OCI-LY1 (cell line): Measurements from ENCODE around the gene FBXO34.

Experiments used
- CTCF ChIP-seq: fragments of 200-600 bp; sonication (generic), shearing (Covaris generic); IDR thresholded peaks from 2 replicates; pipeline ENCODE4 v1.5.1; 2017; ENCODE audit warnings: mild to moderate bottlenecking, antibody characterized with exemption, low read length, moderate library complexity, mixed read lengths
- EZH2 ChIP-seq: fragments of 200-600 bp; sonication (generic), shearing (Covaris generic); IDR thresholded peaks from 2 replicates; pipeline ENCODE4 v1.8.0; 2017; ENCODE audit warnings: borderline replicate concordance, mixed run types, mild to moderate bottlenecking, antibody characterized with exemption, low read length, moderate library complexity, mixed read lengths

DNA sequence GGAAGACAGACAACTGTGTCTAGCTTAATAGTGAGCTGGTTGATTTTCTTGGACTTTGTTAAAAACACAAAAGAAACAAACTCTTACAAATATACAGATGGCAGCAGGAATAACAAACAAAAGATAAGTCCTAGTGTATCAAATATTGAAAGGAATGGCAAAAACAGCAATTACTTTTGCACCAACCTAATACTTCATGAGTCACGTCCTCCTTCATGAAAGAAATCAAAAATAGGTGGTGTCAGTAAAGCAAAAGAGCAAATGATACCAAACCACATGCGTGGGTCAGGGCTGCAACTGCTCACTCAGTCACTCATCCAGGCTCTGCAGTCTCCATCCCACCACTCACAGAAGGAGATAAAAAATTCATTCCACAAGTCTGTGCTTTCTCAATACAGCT lies 128.6 kb downstream of the FBXO34 start:
- TF ChIP-seq EZH2 (no peak), CTCF (no peak)
